ENCODE data around the gene TNRC6A. TPM values are rescaled to one million over a fixed set of nuclear protein-coding genes. Genes with fewer than 3 reads are reported as not detected.

Gene TNRC6A
- total RNA-seq, 2 experiments from 2014 or later: 27.7 to 28.9 TPM

GRCh38 chr16:24875466-24875865, 146.0 kb downstream of the TNRC6A start:
- TF ChIP-seq CTCF (IDR thresholded peaks at IDR 0.05): no peak
- Mint-ChIP-seq H3K4me1 (ENCODE audit: low read depth) (no peaks in the 10 kb centered on the region), H3K27ac (no peak overlapping the region), H3K27me3 (no peaks in the 10 kb centered on the region), H3K9me3 (no peaks in the 10 kb centered on the region), H3K36me3 (ENCODE audit: low read depth) (no peaks in the 10 kb centered on the region), H3K4me3 (no peak overlapping the region)
- ChIA-PET CTCF (no interaction called here), POLR2A (interaction anchor here (0.6 kb wide), 1 partner anchor 173 kb away, joined by 5 read pairs; no protein-coding TSS in a partner anchor)
- ATAC-seq: no peak
- no peak for DNase-seq
- intact Hi-C loops (cut with micrococcal nuclease): no loop called here

Other genes with a start within 250 kb of the TNRC6A start
- 10 to 100 TPM; 71.6 to 74.8 TPM for gene RBBP6, start 190.1 kb upstream of the TNRC6A start, total RNA-seq
- gene SLC5A11, start 116.3 kb downstream of the TNRC6A start, total RNA-seq: under 1 TPM; 0.18 to 0.78 TPM

All from activated CD8-positive, alpha-beta T cell treated with anti-CD3 and anti-CD28 coated beads for 36 hours (primary cell).